HG03103 (cell line): ENCODE measurements around the gene CHAF1B.
A peak's percentile ranks its signal among the peaks of the same experiment; 100 is the strongest.

Experiments used
- ATAC-seq: cut with Tn5 transposase; IDR thresholded peaks from one replicate; pipeline ENCODE4 v1.9.1; 2021; ENCODE audit warnings: low read depth; ENCODE audit not compliant: unreplicated experiment

The CHAF1B gene

GRCh38 chr21:36423771-36424433 is 38.7 kb downstream of the CHAF1B start:
- no peak for ATAC-seq

GRCh38 chr21:36424592-36424991 is 39.4 kb downstream of the CHAF1B start:
- no peak for ATAC-seq

GRCh38 chr21:36425286-36425685 is 40.1 kb downstream of the CHAF1B start:
- no peak for ATAC-seq

- ATAC-seq = no peak
Observed at GRCh38 chr21:36427502-36427901, 42.3 kb downstream of the CHAF1B start.

DNA sequence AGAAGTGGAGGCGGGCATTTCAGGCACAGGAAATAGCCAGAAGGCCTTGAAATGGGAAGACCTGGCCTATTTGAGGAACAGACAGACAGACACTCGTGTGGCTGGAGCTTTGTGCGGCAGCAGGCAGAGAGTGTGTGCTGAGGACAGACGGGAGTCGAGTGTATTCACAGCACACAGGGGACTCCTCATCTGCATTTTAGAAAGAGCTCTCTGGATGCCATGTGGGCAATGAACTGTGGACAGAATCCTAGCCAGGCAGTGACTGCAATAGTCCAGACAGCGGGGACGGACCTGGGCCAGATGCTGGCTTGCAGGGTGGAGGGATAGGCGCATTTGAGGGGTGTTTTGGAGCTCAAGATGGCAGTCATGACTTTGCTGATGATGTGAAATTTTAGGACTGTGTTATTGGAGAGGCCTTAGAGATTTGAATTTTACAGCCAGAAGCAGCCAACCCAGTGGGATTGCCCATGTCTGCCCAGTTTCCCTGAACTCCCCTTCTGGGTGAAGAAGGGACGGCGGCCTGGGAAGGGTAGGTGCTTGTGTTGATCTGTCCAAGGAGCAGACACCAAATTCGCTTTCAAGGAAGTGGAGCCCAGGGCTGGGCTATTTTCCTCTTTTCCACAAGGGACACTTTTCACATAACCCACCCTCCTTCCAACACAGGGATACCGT is 43.7 kb downstream of the CHAF1B start:
- no peak for ATAC-seq

GRCh38 chr21:36429947-36430546 is 44.9 kb downstream of the CHAF1B start:
- ATAC-seq = peak; percentile 85

DNA sequence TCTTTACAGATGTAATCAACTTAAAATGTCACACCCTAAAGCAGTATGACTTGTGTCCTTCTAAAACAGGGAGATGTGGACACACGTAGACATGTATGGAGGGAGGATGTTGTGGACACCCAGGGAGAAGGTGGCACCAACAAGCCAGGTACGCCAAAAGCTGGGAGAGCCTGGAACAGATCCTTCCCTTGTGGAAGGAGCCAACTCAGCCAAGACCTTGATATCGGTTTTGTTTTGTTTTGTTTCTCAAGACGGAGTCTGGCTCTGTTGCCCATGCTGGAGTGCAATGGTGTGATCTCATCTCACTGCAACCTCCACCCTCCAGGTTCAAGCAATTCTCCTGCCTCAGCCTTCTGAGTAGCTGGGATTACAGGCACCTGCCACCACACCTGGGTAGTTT is 45.6 kb downstream of the CHAF1B start:
- no peak for ATAC-seq

GRCh38 chr21:36431252-36431651 is 46.1 kb downstream of the CHAF1B start:
- no peak for ATAC-seq

DNA sequence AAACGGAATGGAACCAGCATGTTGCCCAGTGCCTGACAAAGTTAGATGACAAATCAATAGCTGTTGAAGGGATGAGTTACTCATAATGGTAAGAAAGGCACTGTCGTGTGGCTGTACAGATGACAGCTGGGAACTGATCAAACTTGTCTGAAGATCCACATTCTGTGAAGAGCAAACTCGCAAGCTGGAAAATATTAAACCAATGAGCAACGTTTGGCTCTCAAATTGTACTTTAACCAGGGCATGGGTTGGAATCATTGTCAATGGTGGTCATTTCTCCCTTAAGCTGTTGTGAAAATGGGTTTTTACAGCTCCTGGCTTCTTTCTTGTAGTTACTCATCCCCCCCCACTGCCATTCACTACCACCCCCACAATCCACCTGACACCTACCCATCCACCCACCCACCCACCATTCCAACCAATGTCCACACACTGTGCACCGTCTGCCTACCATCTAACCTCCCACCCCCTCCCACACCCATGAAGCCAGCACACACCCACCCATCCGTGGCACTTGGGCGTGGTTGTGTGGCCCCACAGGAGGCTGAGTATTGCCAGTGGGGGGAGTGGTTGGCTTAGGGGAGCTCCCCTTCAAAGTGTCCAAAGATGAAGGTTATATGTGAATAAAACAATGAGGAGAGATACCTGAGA is 48.0 kb downstream of the CHAF1B start:
- no peak for ATAC-seq

DNA sequence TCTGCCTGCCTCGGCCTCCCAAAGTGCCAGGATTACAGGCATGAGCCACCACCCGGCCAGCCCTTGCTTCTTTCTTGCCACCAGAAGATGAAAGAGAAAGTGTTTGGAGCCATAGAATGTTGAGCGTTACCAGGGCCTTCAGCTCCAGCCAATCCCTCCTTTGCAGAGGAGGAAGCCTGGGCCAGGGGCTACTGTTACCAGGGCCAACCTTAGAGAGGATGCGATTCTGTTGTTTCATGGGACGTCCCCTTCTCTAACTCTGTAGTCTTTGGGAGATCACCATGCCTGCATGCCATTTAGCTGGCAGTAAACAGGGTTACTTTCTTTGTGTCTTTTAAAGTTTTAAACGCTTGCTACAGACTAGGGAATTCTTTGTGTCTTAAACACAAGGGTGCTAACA is 49.0 kb downstream of the CHAF1B start:
- ATAC-seq = no peak

GRCh38 chr21:36436829-36437744 is 51.9 kb downstream of the CHAF1B start:
- ATAC-seq = no peak

GRCh38 chr21:36437745-36438128 is 52.5 kb downstream of the CHAF1B start:
- no peak for ATAC-seq

- ATAC-seq = no peak
Observed at GRCh38 chr21:36441715-36442114, 56.5 kb downstream of the CHAF1B start.

DNA sequence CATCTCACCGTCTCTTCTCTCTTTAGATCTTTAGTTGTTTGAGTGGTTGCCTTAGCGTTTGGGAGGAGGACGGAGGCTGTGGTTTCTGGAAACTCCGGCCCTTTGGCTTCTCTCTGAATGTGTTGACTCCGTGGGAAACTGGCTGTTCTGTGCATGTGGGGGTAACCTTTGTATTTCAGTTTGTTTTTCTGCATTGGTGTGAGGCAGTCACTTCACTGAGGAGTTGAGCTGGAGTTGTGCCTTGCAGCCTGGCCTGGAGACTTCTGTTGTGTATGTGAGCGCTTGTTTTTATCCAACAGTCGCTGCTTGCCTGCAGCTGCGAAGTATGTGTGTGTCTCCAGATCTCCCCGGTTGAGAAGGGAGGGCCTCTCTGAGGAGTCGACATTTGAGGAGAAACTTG is 61.1 kb downstream of the CHAF1B start:
- ATAC-seq = no peak

GRCh38 chr21:36450511-36450910 is 65.3 kb downstream of the CHAF1B start:
- ATAC-seq = no peak

- ATAC-seq = no peak
Observed at GRCh38 chr21:36451506-36451905, 66.3 kb downstream of the CHAF1B start.

- ATAC-seq = no peak
Observed at GRCh38 chr21:36452281-36452825, 67.2 kb downstream of the CHAF1B start.

DNA sequence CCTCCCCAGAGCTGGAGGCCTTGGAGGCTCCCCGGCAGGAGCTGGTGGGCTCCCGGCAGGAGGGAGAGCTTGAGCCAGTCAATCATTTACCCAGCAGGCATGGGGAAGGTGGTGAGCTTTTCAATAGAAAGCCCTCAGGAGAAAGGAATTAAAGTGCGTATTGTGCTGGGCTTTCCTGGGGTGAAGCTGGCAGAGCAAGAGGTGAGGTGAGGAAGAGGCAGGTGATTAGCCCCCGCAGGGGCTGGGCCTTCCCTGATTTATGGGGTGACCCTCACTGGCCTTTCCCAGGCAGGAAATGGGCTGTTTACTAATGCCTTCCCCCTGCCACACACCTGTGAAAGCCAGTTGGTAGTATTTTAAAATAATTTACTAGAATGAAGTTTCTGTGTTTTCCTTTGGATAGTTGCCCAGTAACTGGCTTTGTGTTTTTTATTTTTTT is 68.9 kb downstream of the CHAF1B start:
- no peak for ATAC-seq

DNA sequence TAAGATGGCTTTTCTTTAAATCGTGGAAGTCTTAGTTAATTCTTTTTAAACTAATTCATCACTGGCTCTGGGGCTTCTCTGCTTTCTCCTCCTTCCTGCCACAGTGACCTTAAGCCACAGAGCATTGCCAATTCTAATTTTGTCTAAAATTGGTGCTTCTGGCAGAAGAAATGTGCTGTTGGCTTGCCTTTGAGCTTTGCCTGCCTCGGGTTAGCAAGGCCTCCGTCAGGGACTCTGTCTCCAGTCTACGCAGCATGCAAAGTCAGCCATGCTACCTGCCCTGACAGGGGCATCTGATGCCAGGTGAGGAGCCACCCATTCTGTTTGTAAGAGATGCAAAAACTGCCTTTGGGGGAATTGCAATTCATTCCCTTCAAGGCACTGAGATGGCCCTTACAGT is 69.5 kb downstream of the CHAF1B start:
- no peak for ATAC-seq

DNA sequence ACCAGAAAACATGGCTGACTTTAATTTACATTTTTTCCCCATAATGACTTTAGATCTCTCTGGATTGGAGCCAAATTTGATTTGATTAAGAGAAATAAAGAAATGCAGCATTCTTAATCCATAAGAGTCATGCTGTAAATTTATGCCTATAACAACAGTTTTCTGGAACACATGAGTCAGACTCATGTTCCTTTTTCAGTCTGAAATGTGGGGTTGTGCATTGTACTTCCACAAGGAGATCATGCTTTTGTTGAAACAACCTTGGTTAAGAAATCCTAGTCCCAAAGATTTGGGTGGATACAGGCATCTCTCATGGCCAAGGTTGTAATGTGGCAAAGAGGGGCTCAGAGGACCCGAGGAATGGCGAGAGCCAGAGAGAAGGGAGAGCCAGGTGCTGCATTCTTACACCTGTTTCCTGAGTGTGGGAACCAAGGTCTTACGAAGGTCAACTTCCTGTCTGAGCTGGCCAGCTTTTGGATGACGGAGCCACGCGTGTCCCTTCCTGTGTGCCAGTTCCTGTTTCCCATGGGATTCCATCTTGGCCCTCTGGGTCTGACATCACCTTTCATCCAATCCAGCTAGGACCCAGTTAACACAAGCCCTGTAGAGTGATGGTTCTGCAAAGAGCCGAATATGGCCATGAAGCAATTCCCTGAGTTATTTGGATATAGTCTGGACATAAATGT is 71.7 kb downstream of the CHAF1B start:
- ATAC-seq = no peak
